HL-60 (cell line): Measurements from ENCODE around the gene TMEM40.

Source experiments
- DNase-seq, 2 experiments: peaks; one replicate each; pipeline ENCODE4 v3.0.0-alpha.2; 2010 to 2020; ENCODE audit warnings: low read depth in 1 of 2, low spot score in 1 of 2
- H3K27ac ChIP-seq: fragments of 250-450 bp; sonication (Bioruptor Pico); replicated peaks from 2 replicates; pipeline ENCODE4 v1.5.1; 2020; ENCODE audit warnings: mild to moderate bottlenecking, moderate library complexity
- H3K27me3 ChIP-seq: fragments of 250-450 bp; sonication (Bioruptor Pico); 2 replicates; pipeline ENCODE4 v1.5.1; 2021; ENCODE audit warnings: mild to moderate bottlenecking, moderate library complexity; ENCODE audit not compliant: insufficient read depth, poor library complexity, severe bottlenecking
- H3K4me3 ChIP-seq: replicated peaks from 2 replicates; pipeline ENCODE4 v1.5.1; 2011; ENCODE audit warnings: mild to moderate bottlenecking, control low read depth, low read length; ENCODE audit not compliant: insufficient read depth
- CTCF ChIP-seq: IDR thresholded peaks from one replicate; pipeline ENCODE4 v1.5.1; 2011; ENCODE audit warnings: low read length, control low read depth, inconsistent platforms; ENCODE audit not compliant: insufficient read depth
- GABPA ChIP-seq: IDR thresholded peaks from 2 replicates; pipeline ENCODE4 v1.6.1; 2012; ENCODE audit warnings: low read depth
- POLR2AphosphoS5 ChIP-seq: IDR thresholded peaks from 2 replicates; pipeline ENCODE4 v1.6.1; 2012; ENCODE audit warnings: low read depth
- REST ChIP-seq: IDR thresholded peaks from 2 replicates; pipeline ENCODE4 v1.6.1; 2012; ENCODE audit warnings: low read depth; ENCODE audit not compliant: insufficient replicate concordance
- SPI1 ChIP-seq: IDR thresholded peaks from 2 replicates; pipeline ENCODE4 v1.6.1; 2012; ENCODE audit warnings: low read depth, mild to moderate bottlenecking, borderline replicate concordance

Gene TMEM40

GRCh38 chr3:12729051-12729651 is 29.9 kb downstream of the TMEM40 start:
- H3K27me3 ChIP-seq, result no peaks in the 10 kb centered on the region
- H3K4me3 ChIP-seq, result no peak overlapping the region
- TF ChIP-seq SPI1 (0 out of 2 replicates have a peak, but pooled peaks have one; percentile 11), GABPA (no peak)
- no peak overlapping the region for H3K27ac ChIP-seq
- DNase-seq, result no peak

- no peaks in the 10 kb centered on the region for H3K27me3 ChIP-seq
- H3K27ac ChIP-seq, result no peak overlapping the region
- TF ChIP-seq POLR2AphosphoS5 (no peak), CTCF (no peak), REST (no peak), GABPA (no peak)
- no peak for DNase-seq
- H3K4me3 ChIP-seq, result no peak overlapping the region
Observed at GRCh38 chr3:12727937-12728336, 31.1 kb downstream of the TMEM40 start.

- H3K27ac ChIP-seq, result no peak overlapping the region
- DNase-seq, result no peak
- H3K27me3 ChIP-seq, result no peaks in the 10 kb centered on the region
- TF ChIP-seq POLR2AphosphoS5, result no peak
- no peak for TF ChIP-seq SPI1
- TF ChIP-seq CTCF, result no peak
- TF ChIP-seq REST, result no peak
- no peak for TF ChIP-seq GABPA
- H3K4me3 ChIP-seq, result no peak overlapping the region
Observed at GRCh38 chr3:12727481-12727880, 31.6 kb downstream of the TMEM40 start.

GRCh38 chr3:12725436-12725835 is 33.6 kb downstream of the TMEM40 start:
- no peak for DNase-seq
- no peaks in the 10 kb centered on the region for H3K27me3 ChIP-seq
- H3K4me3 ChIP-seq, result no peak overlapping the region
- TF ChIP-seq SPI1, result no peak
- no peak for TF ChIP-seq CTCF
- no peak for TF ChIP-seq REST
- TF ChIP-seq POLR2AphosphoS5, result no peak
- TF ChIP-seq GABPA, result no peak
- H3K27ac ChIP-seq, result no peak overlapping the region
